Uterus (tissue), 4 donors: ENCODE measurements around the gene GPR12. TPM values are rescaled to one million over a fixed set of nuclear protein-coding genes. Genes with fewer than 3 reads are reported as not detected.

Experiments
- DNase-seq, 2 donors: peaks; one replicate each; pipeline ENCODE4 v3.0.0-alpha.2; 2019 to 2020
- H3K27ac ChIP-seq, 2 donors: fragments of 200-600 bp; sonication (generic); 1 replicate in 1 of 2; 2 replicates in 1 of 2; pipeline ENCODE4 v1.5.1; 2016 to 2018
- H3K27me3 ChIP-seq, 2 donors: fragments of 200-600 bp; sonication (generic); one replicate each; pipeline ENCODE4 v1.5.1; 2018 to 2019; ENCODE audit warnings: control low read depth in 1 of 2
- H3K36me3 ChIP-seq, 2 donors: fragments of 200-600 bp; sonication (generic); one replicate each; pipeline ENCODE4 v1.5.1; 2019; ENCODE audit warnings: control low read depth in 1 of 2
- H3K4me1 ChIP-seq, 2 donors: fragments of 200-600 bp; sonication (generic); one replicate each; pipeline ENCODE4 v1.5.1; 2018 to 2019; ENCODE audit warnings: control low read depth in 1 of 2
- H3K4me3 ChIP-seq, 2 donors: fragments of 200-600 bp; sonication (generic); 1 replicate in 1 of 2; 2 replicates in 1 of 2; pipeline ENCODE4 v1.5.1; 2018 to 2019; ENCODE audit warnings: mild to moderate bottlenecking in 1 of 2
- H3K9me3 ChIP-seq, 2 donors: fragments of 200-600 bp; sonication (generic); one replicate each; pipeline ENCODE4 v1.5.1; 2019; ENCODE audit warnings: control low read depth in 1 of 2
- POLR2A ChIP-seq, 2 donors: fragments of 450-650 bp; IDR thresholded peaks; one replicate each; pipeline ENCODE4 v1.6.1; 2016; ENCODE audit warnings: antibody characterized with exemption in 2 of 2, mild to moderate bottlenecking in 1 of 2, moderate library complexity in 1 of 2
- intact Hi-C: fragments of 100-400 bp; cut with DNase I; formaldehyde crosslinking; loops from one replicate; pipeline ENCODE4 v1.15.1; 2023; ENCODE audit warnings: low total_unique reads
- total RNA-seq, 4 donors: library from RNA; depleted of rRNA in 3 of 4; stranded (reverse); fragments of >200 nt in 3 of 4; gene quantifications; one replicate each; pipeline versions ENCODE4 v1.1.0 to v1.2.4, GENCODE V29; 2014 to 2023
- TF ChIP-seq, protein P1 (sequence below), 4 experiments: fragments of 200-600 bp in 2 of 4; fragments of 450-650 bp in 2 of 4; sonication (generic) in 2 of 4; IDR thresholded peaks; one replicate each; pipeline ENCODE4 v1.5.1; 2016 to 2019; ENCODE audit warnings: antibody characterized with exemption in 4 of 4, mild to moderate bottlenecking in 2 of 4, moderate library complexity in 1 of 4
- donor health status: DM: yes; HTN: yes; CAD: no.

GPR12 gene
- total RNA-seq, 4 donors from 2014 or later: not detected

DNA sequence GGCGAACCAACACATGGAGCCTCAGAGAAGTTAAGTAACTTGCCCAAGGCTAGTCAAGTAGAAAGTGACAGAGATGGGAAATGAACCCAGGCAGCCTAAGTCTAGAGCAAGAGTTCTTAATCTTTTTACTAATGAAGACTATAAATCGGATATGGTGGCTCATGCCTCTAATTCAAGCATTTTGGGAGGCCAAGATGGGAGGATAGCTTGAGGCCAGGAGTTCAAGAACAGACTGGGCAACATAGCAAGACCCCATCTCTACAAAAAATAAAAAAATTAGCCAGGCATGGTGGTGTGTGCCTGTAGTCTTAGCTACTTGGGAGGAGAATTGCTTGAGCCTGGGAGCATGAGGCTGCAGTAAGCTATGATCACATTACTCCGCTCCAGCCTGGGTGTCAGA is 10.7 kb downstream of the GPR12 start:
- intact Hi-C loops: no loop called here
- no peaks in the 10 kb centered on the region for H3K27me3 ChIP-seq
- TF ChIP-seq POLR2A (IDR thresholded peaks at IDR 0.05): no peak
- TF ChIP-seq, protein P1, sequence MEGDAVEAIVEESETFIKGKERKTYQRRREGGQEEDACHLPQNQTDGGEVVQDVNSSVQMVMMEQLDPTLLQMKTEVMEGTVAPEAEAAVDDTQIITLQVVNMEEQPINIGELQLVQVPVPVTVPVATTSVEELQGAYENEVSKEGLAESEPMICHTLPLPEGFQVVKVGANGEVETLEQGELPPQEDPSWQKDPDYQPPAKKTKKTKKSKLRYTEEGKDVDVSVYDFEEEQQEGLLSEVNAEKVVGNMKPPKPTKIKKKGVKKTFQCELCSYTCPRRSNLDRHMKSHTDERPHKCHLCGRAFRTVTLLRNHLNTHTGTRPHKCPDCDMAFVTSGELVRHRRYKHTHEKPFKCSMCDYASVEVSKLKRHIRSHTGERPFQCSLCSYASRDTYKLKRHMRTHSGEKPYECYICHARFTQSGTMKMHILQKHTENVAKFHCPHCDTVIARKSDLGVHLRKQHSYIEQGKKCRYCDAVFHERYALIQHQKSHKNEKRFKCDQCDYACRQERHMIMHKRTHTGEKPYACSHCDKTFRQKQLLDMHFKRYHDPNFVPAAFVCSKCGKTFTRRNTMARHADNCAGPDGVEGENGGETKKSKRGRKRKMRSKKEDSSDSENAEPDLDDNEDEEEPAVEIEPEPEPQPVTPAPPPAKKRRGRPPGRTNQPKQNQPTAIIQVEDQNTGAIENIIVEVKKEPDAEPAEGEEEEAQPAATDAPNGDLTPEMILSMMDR (IDR thresholded peaks at IDR 0.05): no peak
- no peak for DNase-seq
- no peak overlapping the region for H3K4me3 ChIP-seq
- H3K9me3 ChIP-seq: no peaks in the 10 kb centered on the region
- no peaks in the 10 kb centered on the region for H3K4me1 ChIP-seq
- H3K27ac ChIP-seq: no peak overlapping the region
- H3K36me3 ChIP-seq: no peaks in the 10 kb centered on the region

DNA sequence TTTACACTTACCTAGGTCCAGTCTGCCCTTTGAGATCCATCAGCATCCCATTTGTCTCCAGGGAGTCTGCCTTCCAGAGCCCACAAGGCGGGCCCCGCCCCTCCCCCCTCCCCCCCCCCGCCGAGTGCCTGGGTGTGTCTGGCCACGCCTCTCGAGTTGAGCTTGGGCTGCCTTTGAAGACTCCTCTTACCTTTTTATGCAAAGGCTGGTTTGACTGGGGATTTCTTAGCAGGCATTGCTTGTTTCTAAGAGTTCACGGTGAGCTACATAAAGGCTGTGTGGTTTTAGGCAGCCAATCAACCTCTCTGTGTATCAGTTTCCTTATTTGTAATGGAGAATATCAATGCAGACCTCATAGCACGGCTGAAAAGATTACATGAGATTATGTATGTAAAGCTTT is 11.3 kb downstream of the GPR12 start:
- no peaks in the 10 kb centered on the region for H3K36me3 ChIP-seq
- no peak overlapping the region for H3K4me3 ChIP-seq
- no peak for DNase-seq
- intact Hi-C loops: no loop called here
- no peaks in the 10 kb centered on the region for H3K9me3 ChIP-seq
- H3K4me1 ChIP-seq: no peaks in the 10 kb centered on the region
- no peaks in the 10 kb centered on the region for H3K27me3 ChIP-seq
- TF ChIP-seq, protein P1 (IDR thresholded peaks at IDR 0.05): no peak
- no peak for TF ChIP-seq POLR2A (IDR thresholded peaks at IDR 0.05)
- no peak overlapping the region for H3K27ac ChIP-seq

DNA sequence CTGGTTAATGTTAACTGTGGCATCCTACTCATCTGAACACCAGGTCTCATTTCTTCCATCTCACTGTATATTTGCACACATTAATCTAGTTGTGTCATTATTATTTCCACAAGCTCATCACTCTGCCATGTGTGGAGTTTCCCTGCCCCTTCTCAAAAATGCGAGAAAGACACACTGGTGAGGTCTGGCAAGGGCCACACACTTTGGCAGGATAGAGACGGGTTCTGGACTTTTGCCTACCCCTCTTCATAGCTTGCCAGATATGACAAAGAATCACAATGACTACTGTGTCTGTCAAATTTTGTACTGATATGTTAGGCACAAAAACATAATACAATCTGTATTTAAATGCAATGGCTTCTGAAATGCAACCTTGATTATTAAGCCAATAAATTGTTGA is 12.9 kb downstream of the GPR12 start:
- TF ChIP-seq, protein P1 (IDR thresholded peaks at IDR 0.05): no peak
- no peak for TF ChIP-seq POLR2A (IDR thresholded peaks at IDR 0.05)
- intact Hi-C loops: no loop called here
- H3K27ac ChIP-seq: no peak overlapping the region
- H3K9me3 ChIP-seq: no peaks in the 10 kb centered on the region
- H3K4me3 ChIP-seq: no peak overlapping the region
- no peaks in the 10 kb centered on the region for H3K36me3 ChIP-seq
- H3K27me3 ChIP-seq: peaks cover 0 to 5% of the 10 kb centered on the region in 2 donors
- H3K4me1 ChIP-seq: no peaks in the 10 kb centered on the region
- no peak for DNase-seq

DNA sequence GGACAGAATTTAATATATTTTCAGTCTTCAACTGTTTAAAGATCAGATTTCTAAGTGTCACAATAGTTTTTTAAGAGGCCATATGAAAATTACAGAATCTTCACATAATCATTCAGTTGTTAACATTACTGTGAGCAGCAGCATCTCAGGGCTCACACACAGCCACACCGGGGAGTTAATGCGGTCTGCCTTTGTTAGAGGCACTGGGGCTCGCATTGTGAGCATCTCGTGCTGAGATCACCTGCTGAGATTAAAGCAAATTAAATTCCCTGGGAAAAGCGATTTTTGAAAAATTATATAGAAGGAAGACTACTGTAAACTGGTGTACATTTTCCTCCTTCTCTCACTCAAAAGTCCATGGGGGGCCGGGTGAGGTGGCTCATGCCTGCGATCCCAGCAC is 16.6 kb downstream of the GPR12 start:
- TF ChIP-seq POLR2A (IDR thresholded peaks at IDR 0.05): no peak
- TF ChIP-seq, protein P1 (IDR thresholded peaks at IDR 0.05): no peak
- Histone ChIP-seq H3K27ac (no peak overlapping the region), H3K4me1 (no peaks in the 10 kb centered on the region), H3K27me3 (peaks cover 0 to 5% of the 10 kb centered on the region in 2 donors), H3K36me3 (no peaks in the 10 kb centered on the region), H3K4me3 (no peak overlapping the region), H3K9me3 (no peaks in the 10 kb centered on the region)
- intact Hi-C loops: no loop called here
- DNase-seq: no peak

DNA sequence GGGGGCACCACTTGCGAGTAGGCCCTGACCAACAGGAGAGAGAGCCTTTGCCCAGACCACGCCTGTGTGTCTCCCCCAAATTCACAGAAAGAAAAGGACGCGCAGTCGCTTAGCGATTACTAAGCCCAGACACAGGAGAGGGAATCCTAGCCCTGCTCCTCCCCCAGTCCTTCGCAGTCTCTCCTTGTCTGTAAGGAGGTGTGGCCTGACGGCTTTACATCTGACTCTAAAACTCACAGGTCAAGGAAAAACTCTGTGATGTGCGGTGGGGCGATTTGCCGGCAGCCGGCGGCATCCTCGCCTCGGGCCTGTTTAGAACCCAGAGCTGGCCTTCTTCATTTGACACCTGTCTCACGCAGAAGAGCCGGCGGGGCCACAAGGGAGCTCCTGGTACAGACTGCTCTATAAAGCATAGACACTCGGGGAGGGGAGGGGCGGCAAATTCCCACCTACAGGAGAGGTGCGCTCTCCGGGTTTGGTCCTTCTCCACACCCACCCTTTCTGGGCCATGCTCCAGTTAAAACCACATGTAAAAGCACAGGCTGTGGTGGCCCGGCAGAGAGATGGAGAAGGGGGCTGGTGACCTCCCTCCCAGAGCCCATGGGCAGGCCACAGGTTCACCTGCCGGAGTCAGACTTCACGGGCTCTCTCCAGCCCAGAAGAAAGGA is 17.8 kb downstream of the GPR12 start:
- Histone ChIP-seq H3K9me3 (no peaks in the 10 kb centered on the region), H3K36me3 (no peaks in the 10 kb centered on the region), H3K27ac (no peak overlapping the region), H3K27me3 (peaks cover 0 to 5% of the 10 kb centered on the region in 2 donors), H3K4me3 (no peak overlapping the region), H3K4me1 (no peaks in the 10 kb centered on the region)
- no peak for TF ChIP-seq POLR2A (IDR thresholded peaks at IDR 0.05)
- TF ChIP-seq, protein P1 (IDR thresholded peaks at IDR 0.05): no peak
- DNase-seq: no peak
- intact Hi-C loops: no loop called here
